Stimulated activated CD8-positive, alpha-beta memory T cell treated with anti-CD3 and anti-CD28 coated beads, Interleukin-12 subunit alpha, Interleukin-12 subunit beta, amount 100 ng/mL, for 24 hours (primary cell): ENCODE measurements around the gene GMCL1.

Source experiments
- DNase-seq: peaks from one replicate; pipeline ENCODE4 v3.0.0-alpha.2; 2020; ENCODE audit errors: extremely low read depth

Gene GMCL1

DNA sequence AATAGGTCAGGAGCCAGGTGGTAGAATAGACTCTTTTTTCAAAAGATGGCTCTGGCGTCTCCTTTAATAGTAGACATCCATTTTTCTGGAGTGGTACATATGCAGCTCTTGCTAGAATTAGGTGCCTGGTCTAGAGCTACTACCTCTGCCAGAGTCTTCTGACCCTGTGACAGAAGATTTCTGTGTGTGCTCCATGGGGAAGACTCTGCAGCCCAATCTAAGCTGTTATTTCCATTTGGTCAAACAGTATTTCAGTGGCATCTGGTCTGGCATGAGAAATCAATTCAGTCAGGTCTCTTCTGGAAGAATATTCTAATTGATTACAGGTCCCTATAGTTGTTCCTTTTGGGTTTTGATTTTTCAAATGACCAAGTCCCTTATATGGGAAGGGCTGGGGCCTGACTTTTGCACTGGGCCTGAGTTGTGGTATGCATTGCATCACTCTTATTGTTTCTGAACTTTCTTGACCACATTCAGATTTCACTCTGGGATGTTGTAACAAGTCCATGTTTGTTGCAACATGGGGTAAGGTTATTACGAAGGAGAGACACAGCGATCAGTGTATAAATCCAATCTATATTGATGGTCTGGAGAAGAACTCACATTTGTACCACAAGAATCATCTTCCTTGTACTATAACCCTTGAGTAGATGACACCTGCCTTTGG lies 97.5 kb downstream of the GMCL1 start:
- no peak for DNase-seq
